ENCODE measurements around the gene CDC6.
"Not testable (repeated sequence)": the region's sequence is repeated elsewhere in the genome, so short reads cannot be mapped to it uniquely, and the experiment has no call there.

Gene CDC6

DNA sequence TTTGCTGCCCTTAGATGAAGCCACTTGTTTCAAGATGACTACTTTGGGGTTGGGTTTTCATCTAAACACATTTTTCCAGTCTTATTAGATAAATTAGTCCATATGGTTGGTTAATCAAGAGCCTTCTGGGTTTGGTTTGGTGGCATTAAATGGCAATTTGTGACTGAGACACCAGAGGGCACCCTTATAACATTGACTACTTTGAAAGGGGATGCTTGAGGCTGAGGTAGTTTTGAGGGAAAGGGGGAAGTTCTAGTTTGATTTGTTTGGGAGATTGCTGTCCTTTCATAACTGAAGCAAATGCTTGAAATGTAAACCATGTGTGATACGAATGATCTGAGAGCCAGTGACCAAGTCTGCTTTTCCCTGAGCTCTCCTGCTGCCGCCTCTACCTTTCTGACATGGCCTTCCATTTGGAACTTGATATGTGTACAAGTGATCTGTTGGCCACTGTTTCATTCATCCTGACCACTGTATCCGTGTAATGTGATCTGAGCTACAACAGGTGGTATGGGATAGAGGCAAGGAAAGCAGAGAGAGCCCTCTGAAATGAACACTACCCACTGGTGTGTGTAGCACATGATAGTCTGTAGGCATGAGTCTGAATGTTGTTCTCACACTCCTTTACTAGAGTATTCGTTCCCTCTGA lies 15.5 kb downstream of the CDC6 start (continued):
- TF ChIP-seq, protein P1, sequence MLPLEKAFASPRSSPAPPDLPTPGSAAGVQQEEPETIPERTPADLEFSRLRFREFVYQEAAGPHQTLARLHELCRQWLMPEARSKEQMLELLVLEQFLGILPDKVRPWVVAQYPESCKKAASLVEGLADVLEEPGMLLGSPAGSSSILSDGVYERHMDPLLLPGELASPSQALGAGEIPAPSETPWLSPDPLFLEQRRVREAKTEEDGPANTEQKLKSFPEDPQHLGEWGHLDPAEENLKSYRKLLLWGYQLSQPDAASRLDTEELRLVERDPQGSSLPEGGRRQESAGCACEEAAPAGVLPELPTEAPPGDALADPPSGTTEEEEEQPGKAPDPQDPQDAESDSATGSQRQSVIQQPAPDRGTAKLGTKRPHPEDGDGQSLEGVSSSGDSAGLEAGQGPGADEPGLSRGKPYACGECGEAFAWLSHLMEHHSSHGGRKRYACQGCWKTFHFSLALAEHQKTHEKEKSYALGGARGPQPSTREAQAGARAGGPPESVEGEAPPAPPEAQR (tag by site-specific recombination; IDR thresholded peaks at IDR 0.05): no peak
- TF ChIP-seq ZFP37 (tag by site-specific recombination; IDR thresholded peaks at IDR 0.05): no peak
- TF ChIP-seq KLF16 (tag by site-specific recombination; IDR thresholded peaks at IDR 0.05): no peak
- 0 out of 2 replicates have a peak, but pooled peaks have one; percentile 15 for TF ChIP-seq ZNF660 (tag by site-specific recombination; IDR thresholded peaks at IDR 0.05)
- TF ChIP-seq BCL11B (tag by site-specific recombination; IDR thresholded peaks at IDR 0.05; ENCODE audit: low read depth): no peak
- TF ChIP-seq ZNF785 (tag by site-specific recombination; IDR thresholded peaks at IDR 0.05): no peak
- TF ChIP-seq ZNF585B (tag by site-specific recombination; IDR thresholded peaks at IDR 0.05): no peak
- no peak for TF ChIP-seq ZNF707 (tag by site-specific recombination; IDR thresholded peaks at IDR 0.05)
- no peak for TF ChIP-seq ZNF600 (tag by site-specific recombination; IDR thresholded peaks at IDR 0.05)
- no peak for TF ChIP-seq ZNF544 (tag by site-specific recombination; IDR thresholded peaks at IDR 0.05)
- TF ChIP-seq ZNF561 (tag by site-specific recombination; IDR thresholded peaks at IDR 0.05; ENCODE audit: borderline replicate concordance): no peak
- no peak for TF ChIP-seq SETDB1 (IDR thresholded peaks at IDR 0.05; ENCODE audit: insufficient read length, low read length)
- TF ChIP-seq KLF10 (tag by site-specific recombination; IDR thresholded peaks at IDR 0.05): no peak
- TF ChIP-seq SCRT2 (tag by site-specific recombination; IDR thresholded peaks at IDR 0.05): peak; percentile 94
- TF ChIP-seq OVOL3 (tag by site-specific recombination; IDR thresholded peaks at IDR 0.05): no peak

DNA sequence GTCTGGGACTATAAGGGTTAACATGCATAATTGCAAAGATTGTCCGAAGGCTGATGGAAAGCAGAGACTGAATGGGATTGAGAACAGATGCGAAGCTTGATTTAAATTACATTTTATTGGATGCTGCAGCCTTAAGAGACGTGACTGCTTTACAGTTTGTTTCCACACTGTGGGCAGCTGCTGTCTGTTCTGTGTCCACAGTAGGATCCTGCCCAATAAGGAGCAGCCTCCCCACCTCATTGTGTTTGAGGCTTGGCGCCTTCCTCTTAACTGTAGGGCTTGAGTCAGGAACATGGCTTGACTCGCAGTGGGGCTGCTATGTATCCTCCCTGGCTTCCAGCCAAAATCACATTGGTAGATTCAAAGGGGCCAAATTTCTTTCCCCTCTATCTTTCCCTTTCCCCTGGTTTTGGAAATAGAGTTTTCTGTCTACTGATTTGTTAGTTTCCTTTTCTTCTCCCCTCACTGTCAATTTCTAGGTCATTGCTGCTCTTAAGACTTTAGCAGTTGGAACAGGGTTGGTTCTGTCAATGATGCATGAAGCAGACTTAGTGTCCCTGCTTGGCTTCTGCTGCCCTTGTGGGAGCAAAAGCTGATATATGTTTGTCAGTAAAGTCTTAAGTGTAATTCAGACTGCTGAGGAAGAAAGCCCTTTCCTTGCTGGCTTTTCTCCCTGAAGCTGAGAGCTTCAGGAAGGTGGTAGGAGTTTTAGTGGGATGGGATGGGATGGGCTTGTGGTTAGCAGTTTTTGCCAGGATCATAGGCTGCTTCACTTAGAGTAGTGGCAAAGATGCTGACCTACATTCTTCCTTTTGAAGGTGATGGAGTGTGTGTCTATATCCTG lies 16.3 kb downstream of the CDC6 start:
- CTCF ChIA-PET: interaction anchor here (0.6 to 16.6 kb wide), 31 partner anchors 9 to 502 kb away, joined by 3 to 453 read pairs (median 4); partner anchors contain the start of genes CDC6, GJD3 and TOP2A
- POLR2A ChIA-PET: interaction anchor here (0.6 to 2.6 kb wide), 6 partner anchors 13 to 51 kb away, joined by 3 to 16 read pairs (median 7); no protein-coding TSS in a partner anchor
- Histone ChIP-seq H3K9me3 (ENCODE audit: control insufficient read depth, insufficient read depth, low read depth, low read length) (no peaks in the 10 kb centered on the region), H3K27ac (ENCODE audit: extremely low read depth, low read depth, low read length) (no peak overlapping the region), H3K36me3 (ENCODE audit: control insufficient read depth in 2 of 2, insufficient read depth in 1 of 2, low read length in 2 of 2) (peaks cover 44 to 60% of the 10 kb centered on the region in 2 experiments), H3K4me3 (ENCODE audit: low read depth, low read length) (no peak overlapping the region), H3K4me1 (ENCODE audit: control insufficient read depth, insufficient read depth, low read length) (peaks cover 29% of the 10 kb centered on the region)
- TF ChIP-seq ZNF629 (tag by site-specific recombination; IDR thresholded peaks at IDR 0.05) (no peak), EGR2 (tag by site-specific recombination; IDR thresholded peaks at IDR 0.05; ENCODE audit: low read depth) (peak; percentile 21; the same call in 1 of the 2 replicates)
- TF ChIP-seq, protein P2, sequence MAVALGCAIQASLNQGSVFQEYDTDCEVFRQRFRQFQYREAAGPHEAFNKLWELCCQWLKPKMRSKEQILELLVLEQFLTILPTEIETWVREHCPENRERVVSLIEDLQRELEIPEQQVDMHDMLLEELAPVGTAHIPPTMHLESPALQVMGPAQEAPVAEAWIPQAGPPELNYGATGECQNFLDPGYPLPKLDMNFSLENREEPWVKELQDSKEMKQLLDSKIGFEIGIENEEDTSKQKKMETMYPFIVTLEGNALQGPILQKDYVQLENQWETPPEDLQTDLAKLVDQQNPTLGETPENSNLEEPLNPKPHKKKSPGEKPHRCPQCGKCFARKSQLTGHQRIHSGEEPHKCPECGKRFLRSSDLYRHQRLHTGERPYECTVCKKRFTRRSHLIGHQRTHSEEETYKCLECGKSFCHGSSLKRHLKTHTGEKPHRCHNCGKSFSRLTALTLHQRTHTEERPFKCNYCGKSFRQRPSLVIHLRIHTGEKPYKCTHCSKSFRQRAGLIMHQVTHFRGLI (tag by site-specific recombination; IDR thresholded peaks at IDR 0.05): peak; percentile 31; the same call in 1 of the 2 replicates

DNA sequence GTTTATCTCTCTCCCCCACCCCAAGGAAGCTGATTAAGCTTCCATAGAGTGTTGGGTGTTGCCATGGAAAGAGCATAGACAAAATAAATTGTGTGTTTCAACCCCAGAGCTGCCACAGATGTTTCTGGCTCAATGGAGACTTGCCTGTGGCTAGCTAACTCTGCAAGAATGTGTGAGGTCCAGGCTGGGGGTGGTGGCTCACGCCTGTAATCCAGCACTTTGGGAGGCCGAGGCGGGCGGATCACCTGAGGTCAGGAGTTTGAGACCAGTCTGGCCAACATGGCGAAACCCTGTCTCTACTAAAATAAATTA lies 16.8 kb downstream of the CDC6 start:
- Histone ChIP-seq H3K36me3 (ENCODE audit: control insufficient read depth in 2 of 2, insufficient read depth in 1 of 2, low read length in 2 of 2) (peaks cover 38 to 54% of the 10 kb centered on the region in 2 experiments), H3K4me1 (ENCODE audit: control insufficient read depth, insufficient read depth, low read length) (peaks cover 31% of the 10 kb centered on the region)
- peak; percentile 60 for TF ChIP-seq GLIS1 (tag by site-specific recombination; IDR thresholded peaks at IDR 0.05)
- H3K27ac ChIP-seq (ENCODE audit: extremely low read depth, low read depth, low read length); H3K9me3 ChIP-seq (ENCODE audit: control insufficient read depth, insufficient read depth, low read depth, low read length); H3K4me3 ChIP-seq (ENCODE audit: low read depth, low read length): not testable (repeated sequence)
- POLR2A ChIA-PET: interaction anchor here (0.6 to 2.1 kb wide), 6 partner anchors 10 to 113 kb away, joined by 3 to 16 read pairs (median 7); no protein-coding TSS in a partner anchor
- CTCF ChIA-PET: interaction anchor here (0.9 to 16.6 kb wide), 15 partner anchors 8 to 255 kb away, joined by 3 to 453 read pairs (median 5); partner anchors contain the start of genes GJD3 and TOP2A

All from HEK293 (cell line).